Measurements from ENCODE around the gene ARL5A.

DNA sequence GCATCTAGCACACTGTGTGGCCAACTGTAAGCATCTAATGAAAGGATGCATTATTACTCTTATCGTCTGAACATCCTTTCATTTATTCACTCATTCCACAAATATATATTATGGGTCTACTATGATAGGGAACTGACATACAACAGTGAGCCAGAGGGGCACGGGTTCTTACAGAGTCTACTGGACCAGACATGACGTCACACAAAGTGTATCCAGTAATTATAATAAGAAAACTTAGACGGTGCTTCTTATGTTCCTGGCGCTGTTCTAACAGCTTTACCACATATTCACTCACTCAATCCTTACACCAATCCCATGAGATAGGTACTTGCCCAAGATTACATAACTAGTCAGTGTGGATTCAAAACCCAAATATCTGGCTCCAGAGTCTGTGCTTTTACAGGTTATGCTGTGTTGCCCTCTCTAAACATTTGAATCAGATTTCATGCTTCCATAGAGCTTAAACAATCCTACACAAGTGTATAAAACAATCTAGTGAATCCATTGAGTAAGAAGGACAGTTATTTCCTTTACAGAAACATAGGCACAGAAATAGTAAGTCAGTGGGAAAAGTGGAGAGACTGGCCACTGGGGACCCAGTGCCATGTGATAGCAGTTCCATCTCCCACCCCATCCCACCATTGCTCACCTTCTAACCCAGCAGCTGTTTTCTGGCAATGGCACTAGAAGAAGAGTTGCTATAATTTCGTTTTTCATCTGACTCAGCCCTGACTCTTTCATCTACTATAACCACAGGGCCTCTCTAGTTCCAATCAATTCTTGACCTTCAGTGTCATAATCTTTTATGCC is 24.2 kb upstream of the ARL5A start:
- no peak for TF ChIP-seq CTCF (IDR thresholded peaks at IDR 0.05)
- TF ChIP-seq POLR2A (IDR thresholded peaks at IDR 0.05) = no peak
